ENCODE results near the gene ATP5F1C. TPM values are rescaled to one million over a fixed set of nuclear protein-coding genes. Genes with fewer than 3 reads are reported as not detected.

ATP5F1C gene
- total RNA-seq, 1 experiment from 2014 or later = 292 TPM

DNA sequence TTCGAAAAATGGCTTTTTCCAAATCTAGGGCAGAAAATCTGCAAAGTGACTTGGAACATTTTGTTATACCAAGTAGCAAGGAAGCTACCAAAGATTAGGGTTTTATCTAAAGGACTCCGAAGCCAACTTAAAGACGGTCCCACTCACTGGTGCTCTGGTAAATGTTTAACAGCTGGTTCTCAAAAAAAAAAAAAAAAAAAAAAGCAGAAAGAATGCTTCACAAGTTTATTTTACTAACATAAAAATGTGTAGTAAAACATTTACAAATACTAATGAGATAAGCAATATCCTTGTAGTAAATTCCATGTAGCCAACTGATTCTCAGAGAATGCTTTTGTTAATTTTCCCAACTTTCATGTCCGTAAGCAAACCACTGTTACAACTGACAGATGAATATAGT is 68.7 kb downstream of the ATP5F1C start (continued):
- TF ChIP-seq, protein P1, sequence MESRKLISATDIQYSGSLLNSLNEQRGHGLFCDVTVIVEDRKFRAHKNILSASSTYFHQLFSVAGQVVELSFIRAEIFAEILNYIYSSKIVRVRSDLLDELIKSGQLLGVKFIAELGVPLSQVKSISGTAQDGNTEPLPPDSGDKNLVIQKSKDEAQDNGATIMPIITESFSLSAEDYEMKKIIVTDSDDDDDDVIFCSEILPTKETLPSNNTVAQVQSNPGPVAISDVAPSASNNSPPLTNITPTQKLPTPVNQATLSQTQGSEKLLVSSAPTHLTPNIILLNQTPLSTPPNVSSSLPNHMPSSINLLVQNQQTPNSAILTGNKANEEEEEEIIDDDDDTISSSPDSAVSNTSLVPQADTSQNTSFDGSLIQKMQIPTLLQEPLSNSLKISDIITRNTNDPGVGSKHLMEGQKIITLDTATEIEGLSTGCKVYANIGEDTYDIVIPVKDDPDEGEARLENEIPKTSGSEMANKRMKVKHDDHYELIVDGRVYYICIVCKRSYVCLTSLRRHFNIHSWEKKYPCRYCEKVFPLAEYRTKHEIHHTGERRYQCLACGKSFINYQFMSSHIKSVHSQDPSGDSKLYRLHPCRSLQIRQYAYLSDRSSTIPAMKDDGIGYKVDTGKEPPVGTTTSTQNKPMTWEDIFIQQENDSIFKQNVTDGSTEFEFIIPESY (IDR thresholded peaks at IDR 0.05; ENCODE audit: extremely low read depth, insufficient replicate concordance, low read length) = no peak
- TF ChIP-seq YY1 (IDR thresholded peaks at IDR 0.05; ENCODE audit: extremely low read depth, insufficient replicate concordance, low read depth, low read length) = no peak
- TF ChIP-seq RAD21 (IDR thresholded peaks at IDR 0.05; ENCODE audit: low read depth) = no peak
- no peak for TF ChIP-seq CBX3 (IDR thresholded peaks at IDR 0.05; ENCODE audit: low read depth)

DNA sequence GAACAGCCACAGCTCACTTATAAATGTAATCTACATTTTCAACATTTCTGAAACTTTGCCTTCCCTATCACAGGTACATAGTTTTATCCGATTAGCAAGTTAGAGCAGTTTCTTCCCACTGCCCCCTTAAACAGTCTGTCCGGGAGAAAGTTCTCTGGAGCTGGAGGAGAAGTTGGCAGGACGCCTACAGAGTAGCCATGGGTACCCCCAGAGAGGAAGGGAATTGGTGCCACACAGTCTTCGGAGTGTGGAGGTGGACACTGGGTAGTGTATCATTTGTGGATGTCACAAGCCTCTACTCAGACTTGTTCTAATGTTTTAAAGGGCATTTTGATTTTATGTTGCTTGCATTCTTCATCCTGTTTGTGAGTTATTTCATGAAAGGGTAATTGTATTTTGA is 69.3 kb downstream of the ATP5F1C start:
- POLR2A ChIA-PET = no interaction called here
- H3K9me2 ChIP-seq (ENCODE audit: insufficient read depth) = 0 out of 2 replicates have a peak, but pooled peaks cover 2% of the 10 kb centered on the region
- no peak for TF ChIP-seq CBX3 (IDR thresholded peaks at IDR 0.05; ENCODE audit: low read depth)
- TF ChIP-seq ZFX (IDR thresholded peaks at IDR 0.05) = no peak
- no peaks in the 10 kb centered on the region for H3K27me3 ChIP-seq (ENCODE audit: insufficient read depth, low read length)
- H3K9me3 ChIP-seq (ENCODE audit: control insufficient read depth in 1 of 2, insufficient read depth in 1 of 2, low read depth in 1 of 2, low read length in 2 of 2) = peaks cover 8 to 12% of the 10 kb centered on the region in 2 experiments; a peak in 3 of 4 replicates
- no peak overlapping the region for H3K27ac ChIP-seq (ENCODE audit: low read depth, low read length)
- RAD21 ChIA-PET (ENCODE audit: low non-redundant PET in 1 of 2, low total read pairs in 2 of 2, uncharacterized antibody in 2 of 2, unreplicated experiment in 2 of 2) = no interaction called here
- no peak overlapping the region for H3K4me2 ChIP-seq (ENCODE audit: low read length)
- H3K9ac ChIP-seq (ENCODE audit: low read length) = no peak overlapping the region
- H3K36me3 ChIP-seq (ENCODE audit: control insufficient read depth in 1 of 2, insufficient read depth in 2 of 2, low read length in 2 of 2) = no peaks in the 10 kb centered on the region
- CTCF ChIA-PET = interaction anchor here (0.7 kb wide), 1 partner anchor 15 kb away, joined by 3 read pairs; no protein-coding TSS in a partner anchor
- no peaks in the 10 kb centered on the region for H3K4me1 ChIP-seq (ENCODE audit: control insufficient read depth in 1 of 2, insufficient read depth in 2 of 2, low read length in 2 of 2)
- no peak overlapping the region for H3K4me3 ChIP-seq (replicated peaks in 1 of 2; ENCODE audit: low read depth in 1 of 2, low read length in 2 of 2)
- H2AFZ ChIP-seq (ENCODE audit: low read depth, low read length, poor library complexity, severe bottlenecking) = no peak overlapping the region
- ATAC-seq = no peak
- H3K79me2 ChIP-seq (ENCODE audit: insufficient read depth, low read length) = peaks cover 15% of the 10 kb centered on the region
- intact Hi-C loops (cut with micrococcal nuclease) = no loop called here
- no peak for DNase-seq (ENCODE audit: low read depth, low spot score)
- H4K20me1 ChIP-seq (ENCODE audit: insufficient read depth) = 0 out of 2 replicates have a peak, but pooled peaks cover 3% of the 10 kb centered on the region
- BruUV-seq (replicated peaks) = no TSS peak

Other genes with a start within 250 kb of the ATP5F1C start
- gene ITIH5, start 121.2 kb upstream of the ATP5F1C start, total RNA-seq (2021; ENCODE audit: unreplicated experiment) = not detected
- 0.57 TPM for gene ITIH2, start 84.9 kb upstream of the ATP5F1C start, total RNA-seq (2021; ENCODE audit: unreplicated experiment)
- 13.6 TPM for gene KIN, start 184 bp upstream of the ATP5F1C start, total RNA-seq (2021; ENCODE audit: unreplicated experiment)
- 8.0 TPM for gene TAF3, start 30.3 kb downstream of the ATP5F1C start, total RNA-seq (2021; ENCODE audit: unreplicated experiment)